ENCODE data around the gene MGMT. TPM values are rescaled to one million over a fixed set of nuclear protein-coding genes. Genes with fewer than 3 reads are reported as not detected.

MGMT gene
- total RNA-seq, 2 experiments from 2014 or later: 17.0 to 24.8 TPM

DNA sequence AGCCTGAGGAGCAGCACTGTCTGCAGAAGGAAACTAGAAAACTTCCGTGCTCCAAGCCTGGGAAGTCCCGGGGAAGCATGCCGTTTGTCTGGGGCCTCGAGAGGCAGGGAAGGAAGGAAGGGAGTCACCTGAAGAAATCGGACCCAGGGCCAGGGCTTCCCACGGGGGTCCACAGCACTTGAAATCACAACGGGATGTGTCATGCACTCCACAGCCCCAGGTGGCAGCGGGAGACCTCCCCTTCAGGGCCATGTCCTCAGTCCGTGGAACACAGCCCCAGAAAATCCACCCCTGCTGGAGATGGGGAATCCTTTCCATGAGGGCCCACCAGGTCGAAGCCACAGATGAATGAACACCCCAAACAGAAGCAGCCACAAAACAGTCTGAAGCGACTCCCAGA, 239.5 kb downstream of the MGMT start:
- Mint-ChIP-seq H3K27me3 (no peaks in the 10 kb centered on the region), H3K4me3 (no peak overlapping the region), H3K9me3 (ENCODE audit: low read depth) (no peaks in the 10 kb centered on the region), H3K27ac (no peak overlapping the region), H3K36me3 (peaks cover 1% of the 10 kb centered on the region), H3K4me1 (no peaks in the 10 kb centered on the region)
- CTCF ChIA-PET: no interaction called here
- ATAC-seq (no peak), DNase-seq (no peak)

- DNase-seq: no peak
- no peak overlapping the region for H3K27ac Mint-ChIP-seq
- H3K4me1 Mint-ChIP-seq: no peaks in the 10 kb centered on the region
- H3K9me3 Mint-ChIP-seq (ENCODE audit: low read depth): no peaks in the 10 kb centered on the region
- no peak overlapping the region for H3K4me3 Mint-ChIP-seq
- ATAC-seq: no peak
- CTCF ChIA-PET: interaction anchor here (1.5 kb wide), 1 partner anchor 9 kb away, joined by 3 read pairs; no protein-coding TSS in a partner anchor
- no peaks in the 10 kb centered on the region for H3K27me3 Mint-ChIP-seq
- peaks cover 1% of the 10 kb centered on the region for H3K36me3 Mint-ChIP-seq
Measured at GRCh38 chr10:129707406-129708388, 240.7 kb downstream of the MGMT start.

DNA sequence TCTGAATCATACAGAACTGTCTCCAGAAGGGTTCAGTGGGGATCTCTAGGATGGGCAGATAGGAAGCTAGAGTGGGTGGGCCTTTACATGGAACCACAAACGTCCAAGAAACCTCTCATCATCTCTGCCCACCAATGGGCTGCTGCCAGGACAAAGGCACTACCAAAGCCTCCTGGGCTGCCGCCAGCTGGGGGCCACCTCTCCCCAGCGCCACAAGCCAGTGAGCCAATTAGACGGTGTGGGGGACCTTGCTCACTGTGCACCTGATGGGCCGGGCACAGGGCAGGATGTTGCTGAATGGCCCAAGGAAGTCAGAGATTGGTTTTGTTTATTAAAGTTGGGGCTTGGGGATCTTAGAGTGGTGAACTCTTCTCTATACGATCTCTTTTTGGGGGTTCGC, 242.1 kb downstream of the MGMT start:
- H3K36me3 Mint-ChIP-seq: peaks cover 1% of the 10 kb centered on the region
- no peak overlapping the region for H3K27ac Mint-ChIP-seq
- no peaks in the 10 kb centered on the region for H3K27me3 Mint-ChIP-seq
- no peak for DNase-seq
- no peak overlapping the region for H3K4me3 Mint-ChIP-seq
- no peaks in the 10 kb centered on the region for H3K9me3 Mint-ChIP-seq (ENCODE audit: low read depth)
- ATAC-seq: no peak
- CTCF ChIA-PET: interaction anchor here (1.5 kb wide), 1 partner anchor 8 kb away, joined by 3 read pairs; no protein-coding TSS in a partner anchor
- H3K4me1 Mint-ChIP-seq: no peaks in the 10 kb centered on the region

DNA sequence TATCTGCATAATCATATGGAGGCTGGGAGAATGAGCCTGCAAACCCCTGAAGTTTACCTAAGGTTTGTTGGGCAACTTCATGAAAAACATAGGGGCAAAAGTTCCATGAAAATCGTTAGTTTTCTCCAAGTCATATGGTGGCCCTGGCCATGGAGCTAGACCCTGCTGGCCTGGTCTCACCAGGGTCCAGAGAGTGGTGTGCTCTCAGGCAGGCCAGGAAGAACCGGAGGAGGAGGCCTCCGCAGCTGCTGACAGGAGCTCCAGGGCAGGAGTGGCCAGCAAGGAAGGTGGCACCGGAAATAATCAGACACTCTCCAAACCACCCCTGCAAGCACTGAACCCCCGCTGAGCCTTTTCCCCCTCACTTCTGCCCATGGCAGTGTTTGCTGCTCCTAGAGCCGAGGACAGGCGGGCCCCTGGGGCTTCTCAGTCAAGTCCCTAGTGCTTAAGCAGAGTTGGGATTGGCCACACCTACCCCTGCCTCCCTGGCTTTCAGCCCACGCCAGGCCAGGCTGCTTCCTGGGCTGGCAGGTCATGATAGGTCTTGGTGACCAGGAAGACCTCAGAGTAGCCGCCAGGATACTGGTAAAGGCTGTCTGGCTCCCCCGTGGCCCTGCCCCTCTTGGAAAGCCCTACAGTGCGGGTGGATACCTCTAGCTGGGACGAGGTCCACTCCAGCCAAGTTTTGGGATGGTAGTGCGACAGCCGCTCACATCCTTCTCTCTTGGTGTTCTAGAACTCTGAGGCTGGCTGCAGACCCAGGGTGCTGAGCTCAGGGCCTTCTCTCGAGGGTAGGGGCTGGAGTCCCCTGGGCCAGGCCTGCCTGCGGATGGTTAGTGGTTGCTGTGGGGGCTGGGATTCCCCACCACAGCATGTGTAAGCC, 242.8 kb downstream of the MGMT start:
- no peaks in the 10 kb centered on the region for H3K9me3 Mint-ChIP-seq (ENCODE audit: low read depth)
- no peak overlapping the region for H3K4me3 Mint-ChIP-seq
- no peaks in the 10 kb centered on the region for H3K27me3 Mint-ChIP-seq
- peaks cover 1% of the 10 kb centered on the region for H3K36me3 Mint-ChIP-seq
- ATAC-seq: no peak
- no peak overlapping the region for H3K27ac Mint-ChIP-seq
- no peaks in the 10 kb centered on the region for H3K4me1 Mint-ChIP-seq
- CTCF ChIA-PET: no interaction called here
- no peak for DNase-seq

GRCh38 chr10:129710510-129710847, 243.4 kb downstream of the MGMT start:
- Mint-ChIP-seq H3K27ac (no peak overlapping the region), H3K4me1 (no peaks in the 10 kb centered on the region), H3K36me3 (peaks cover 1% of the 10 kb centered on the region), H3K4me3 (no peak overlapping the region), H3K9me3 (ENCODE audit: low read depth) (no peaks in the 10 kb centered on the region), H3K27me3 (no peaks in the 10 kb centered on the region)
- ATAC-seq (no peak), DNase-seq (no peak)
- CTCF ChIA-PET: no interaction called here

- Mint-ChIP-seq H3K9me3 (ENCODE audit: low read depth) (no peaks in the 10 kb centered on the region), H3K36me3 (peaks cover 1% of the 10 kb centered on the region), H3K4me3 (no peak overlapping the region), H3K4me1 (no peaks in the 10 kb centered on the region), H3K27ac (no peak overlapping the region), H3K27me3 (no peaks in the 10 kb centered on the region)
- no peak for ATAC-seq
- CTCF ChIA-PET: no interaction called here
- no peak for DNase-seq
Measured at GRCh38 chr10:129711291-129711690, 244.2 kb downstream of the MGMT start.

- ATAC-seq: no peak
- Mint-ChIP-seq H3K4me3 (no peak overlapping the region), H3K9me3 (ENCODE audit: low read depth) (no peaks in the 10 kb centered on the region), H3K4me1 (no peaks in the 10 kb centered on the region), H3K36me3 (peaks cover 1% of the 10 kb centered on the region), H3K27ac (no peak overlapping the region), H3K27me3 (no peaks in the 10 kb centered on the region)
- CTCF ChIA-PET: no interaction called here
- no peak for DNase-seq
Measured at GRCh38 chr10:129712000-129712399, 245.0 kb downstream of the MGMT start.

DNA sequence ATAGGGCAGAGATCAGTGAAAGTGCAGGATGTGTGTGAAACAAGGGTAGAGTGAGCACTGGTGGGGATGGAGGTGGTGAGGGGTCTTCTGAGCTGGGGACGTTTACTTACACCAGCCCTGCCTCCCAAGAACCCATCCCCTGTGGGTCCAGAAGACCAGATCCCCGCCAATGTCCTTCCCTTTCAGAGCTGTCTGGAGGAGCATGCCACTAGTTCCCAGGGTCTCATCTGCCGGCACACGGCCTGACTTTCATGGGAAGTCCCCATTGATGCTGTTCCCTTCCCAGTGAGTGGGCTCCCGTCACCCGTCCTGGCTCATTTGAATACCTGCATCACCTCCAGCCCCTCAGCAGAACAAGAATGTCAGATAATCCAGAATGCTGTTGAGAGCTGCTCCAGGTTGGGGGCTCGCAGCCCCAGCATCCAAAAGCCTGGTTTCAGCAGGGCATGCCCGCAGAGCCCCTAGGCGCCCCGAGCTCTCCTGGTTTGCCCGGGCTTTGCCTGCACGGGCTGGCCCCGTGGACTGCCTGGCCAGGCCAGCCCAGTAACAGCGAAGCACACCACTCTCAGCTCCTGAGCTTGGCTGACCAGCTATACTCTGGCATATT, 246.7 kb downstream of the MGMT start:
- CTCF ChIA-PET: no interaction called here
- Mint-ChIP-seq H3K9me3 (ENCODE audit: low read depth) (no peaks in the 10 kb centered on the region), H3K36me3 (peaks cover 2% of the 10 kb centered on the region), H3K4me1 (no peaks in the 10 kb centered on the region), H3K27me3 (no peaks in the 10 kb centered on the region), H3K27ac (no peak overlapping the region), H3K4me3 (no peak overlapping the region)
- DNase-seq (peak; percentile 3), ATAC-seq (no peak)

GRCh38 chr10:129715805-129716204, 248.8 kb downstream of the MGMT start:
- H3K9me3 Mint-ChIP-seq (ENCODE audit: low read depth): peaks cover 2% of the 10 kb centered on the region
- CTCF ChIA-PET: no interaction called here
- no peak for ATAC-seq
- peaks cover 7% of the 10 kb centered on the region for H3K36me3 Mint-ChIP-seq
- no peaks in the 10 kb centered on the region for H3K27me3 Mint-ChIP-seq
- no peaks in the 10 kb centered on the region for H3K4me1 Mint-ChIP-seq
- no peak overlapping the region for H3K27ac Mint-ChIP-seq
- no peak for DNase-seq
- H3K4me3 Mint-ChIP-seq: no peak overlapping the region

DNA sequence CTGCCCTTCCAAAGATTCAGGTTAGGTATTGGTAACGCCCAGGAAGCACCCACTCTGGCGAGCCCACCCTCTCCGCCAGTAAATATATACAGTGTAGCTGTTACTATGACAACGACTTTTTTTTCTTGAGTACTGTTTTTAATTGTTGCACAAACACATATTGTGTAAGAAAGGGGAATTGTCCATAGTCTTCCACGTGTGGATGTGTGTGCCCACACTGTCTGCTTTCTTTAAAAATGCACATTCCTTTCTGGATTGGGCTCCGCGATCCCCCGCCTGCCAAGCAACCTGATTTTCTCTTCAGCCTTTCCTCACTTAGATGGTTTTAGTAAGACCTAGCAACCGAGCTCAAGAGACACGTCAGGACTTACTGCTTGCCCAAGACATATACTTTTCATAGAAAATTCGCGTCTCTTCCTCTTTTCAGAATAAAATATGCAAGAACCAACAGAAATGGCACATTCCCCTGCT, 249.2 kb downstream of the MGMT start:
- Mint-ChIP-seq H3K36me3 (peaks cover 7% of the 10 kb centered on the region), H3K9me3 (ENCODE audit: low read depth) (peaks cover 2% of the 10 kb centered on the region), H3K27me3 (no peaks in the 10 kb centered on the region), H3K27ac (no peak overlapping the region), H3K4me1 (no peaks in the 10 kb centered on the region), H3K4me3 (no peak overlapping the region)
- CTCF ChIA-PET: interaction anchor here (1.2 kb wide), 1 partner anchor 8 kb away, joined by 3 read pairs; no protein-coding TSS in a partner anchor
- DNase-seq (no peak), ATAC-seq (no peak)

GRCh38 chr10:129716881-129717280, 249.8 kb downstream of the MGMT start:
- Mint-ChIP-seq H3K4me1 (no peaks in the 10 kb centered on the region), H3K27me3 (no peaks in the 10 kb centered on the region), H3K36me3 (peaks cover 7% of the 10 kb centered on the region), H3K27ac (no peak overlapping the region), H3K9me3 (ENCODE audit: low read depth) (peaks cover 2% of the 10 kb centered on the region), H3K4me3 (no peak overlapping the region)
- ATAC-seq (no peak), DNase-seq (no peak)
- CTCF ChIA-PET: interaction anchor here (1.2 kb wide), 1 partner anchor 8 kb away, joined by 3 read pairs; no protein-coding TSS in a partner anchor

DNA sequence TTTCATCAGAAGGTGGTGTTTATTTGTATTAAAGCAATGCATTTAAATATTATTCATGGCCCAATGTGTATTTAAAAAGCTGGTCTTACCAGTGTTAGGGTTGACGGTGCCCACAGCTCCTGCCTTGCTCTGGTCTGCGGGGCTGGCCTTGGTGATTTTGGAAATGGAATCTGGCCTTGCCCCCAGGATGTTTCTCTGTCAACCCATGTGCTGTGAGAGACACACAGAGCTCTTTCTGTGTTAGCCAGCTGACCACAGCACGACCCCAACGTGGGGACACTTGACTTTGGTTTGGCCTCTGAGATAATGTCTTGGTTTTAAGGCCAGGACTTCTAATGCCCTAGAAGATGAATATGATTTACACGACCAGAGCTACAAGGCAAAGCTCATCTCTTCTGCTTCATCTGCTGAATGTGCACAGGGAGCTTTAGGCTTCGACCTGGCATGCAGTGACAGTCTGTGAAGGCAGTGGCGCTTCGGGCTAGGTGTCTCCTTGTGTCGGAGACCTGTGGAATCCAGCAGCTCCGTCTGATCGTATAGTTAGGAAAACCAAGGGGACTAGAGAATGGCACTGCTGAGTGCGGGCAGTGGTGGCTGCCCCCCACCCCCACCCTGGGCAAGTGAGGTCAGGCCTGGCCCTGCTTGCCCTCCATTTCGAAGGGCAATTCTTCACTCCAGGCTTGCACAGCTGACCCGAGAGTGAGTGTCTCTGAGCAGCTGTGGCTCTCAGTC, 250.9 kb downstream of the MGMT start:
- peaks cover 7% of the 10 kb centered on the region for H3K36me3 Mint-ChIP-seq
- no peaks in the 10 kb centered on the region for H3K27me3 Mint-ChIP-seq
- no peak for ATAC-seq
- CTCF ChIA-PET: no interaction called here
- no peaks in the 10 kb centered on the region for H3K4me1 Mint-ChIP-seq
- peaks cover 2% of the 10 kb centered on the region for H3K9me3 Mint-ChIP-seq (ENCODE audit: low read depth)
- DNase-seq: peak; percentile 18
- H3K27ac Mint-ChIP-seq: no peak overlapping the region
- no peak overlapping the region for H3K4me3 Mint-ChIP-seq
